Heart left ventricle (tissue), 13 donors: ENCODE measurements around the gene CDCP2.

Experiments
- CTCF ChIP-seq, 12 donors: fragments of 200-600 bp; sonication (generic) in 4 of 12; IDR thresholded peaks; one replicate each; pipeline versions ENCODE4 v1.5.0 to v1.8.0; 2018 to 2022; ENCODE audit warnings: antibody characterized with exemption in 12 of 12, mild to moderate bottlenecking in 5 of 12
- POLR2A ChIP-seq, 2 donors: fragments of 450-650 bp; IDR thresholded peaks; one replicate each; pipeline ENCODE4 v1.6.1; 2017; ENCODE audit warnings: antibody characterized with exemption in 2 of 2, mild to moderate bottlenecking in 2 of 2, moderate library complexity in 2 of 2
- donor health status: ischemic (EF 13 %, LVEDD 7.1; RV severe dilation, severe dysfunction).
- donor health status: DM: no; HTN: yes; CAD: no.
- donor health status: DM: no; HTN: no; CAD: no.
- donor health status: ischemic (EF 25% LVEDD 6.9; RV normal size, moderate dysfunction).
- donor health status: ischemic (EF 25% LVEDD 5.7; RV mildly dilated, moderate dysfunction).
- donor health status: ischemic (EF 35%, LVEDD 5.7; RV mildly dilated, moderate dysfunction).
- donor health status: nonischemic (EF 11% LVEDD 7.7; RV severe dilation, severe dysfunction).
- donor health status: DM: yes; HTN: yes; CAD: no.
- donor health status: PGD.
- donor health status: ischemic (EF 29% LVEDD 5.4; RV normal size, mild dysfunction).
- donor health status: nonischemic (EF 23%, LVEDD 6.1; RV moderate dilation, normal function).

GRCh38 chr1:54165146-54165545 lies 12.3 kb upstream of the CDCP2 start:
- no peak for TF ChIP-seq CTCF (IDR thresholded peaks at IDR 0.05)
- no peak for TF ChIP-seq POLR2A (IDR thresholded peaks at IDR 0.05)
